GM12891 (cell line): Measurements from ENCODE around the gene FAM174A. TPM values are rescaled to one million over a fixed set of nuclear protein-coding genes. Genes with fewer than 3 reads are reported as not detected.

Experiments
- DNase-seq: peaks from one replicate; pipeline ENCODE4 v3.0.0; 2011; ENCODE audit warnings: low spot score; ENCODE audit not compliant: insufficient read length
- FAIRE-seq: peaks from 2 replicates; lab custom pipeline; 2011; peaks lifted over from hg19 to GRCh38; lab: Jason Lieb, UNC
- PAX5 ChIP-seq: IDR thresholded peaks from 2 replicates; pipeline ENCODE4 v1.6.1; 2011; ENCODE audit warnings: low read length, moderate library complexity, mild to moderate bottlenecking; ENCODE audit not compliant: insufficient read depth, severe bottlenecking
- POLR2A ChIP-seq: IDR thresholded peaks from 2 replicates; pipeline ENCODE4 v1.6.1; 2011; ENCODE audit warnings: low read depth, low read length, control low read depth
- POLR2AphosphoS5 ChIP-seq: IDR thresholded peaks from 2 replicates; pipeline ENCODE4 v1.6.1; 2011; ENCODE audit warnings: low read depth, low read length, control low read depth
- POU2F2 ChIP-seq: IDR thresholded peaks from 2 replicates; pipeline ENCODE4 v1.6.1; 2011; ENCODE audit warnings: low read depth, mild to moderate bottlenecking, control low read depth, low read length, moderate library complexity
- SPI1 ChIP-seq: IDR thresholded peaks from 2 replicates; pipeline ENCODE4 v1.6.1; 2011; ENCODE audit warnings: low read depth, low read length, control low read depth
- TAF1 ChIP-seq: IDR thresholded peaks from 2 replicates; pipeline ENCODE4 v1.6.1; 2011; ENCODE audit warnings: low read depth, low read length, control low read depth
- polyA plus RNA-seq: library from polyadenylated mRNA; unstranded; fragments of >200 nt; gene quantifications from one replicate; pipeline ENCODE4 v1.2.1, GENCODE V29; 2012; ENCODE audit warnings: low read depth, missing spikeins, inconsistent platforms; ENCODE audit not compliant: missing spikeins

Gene FAM174A
- 5.7 TPM for polyA plus RNA-seq

DNA sequence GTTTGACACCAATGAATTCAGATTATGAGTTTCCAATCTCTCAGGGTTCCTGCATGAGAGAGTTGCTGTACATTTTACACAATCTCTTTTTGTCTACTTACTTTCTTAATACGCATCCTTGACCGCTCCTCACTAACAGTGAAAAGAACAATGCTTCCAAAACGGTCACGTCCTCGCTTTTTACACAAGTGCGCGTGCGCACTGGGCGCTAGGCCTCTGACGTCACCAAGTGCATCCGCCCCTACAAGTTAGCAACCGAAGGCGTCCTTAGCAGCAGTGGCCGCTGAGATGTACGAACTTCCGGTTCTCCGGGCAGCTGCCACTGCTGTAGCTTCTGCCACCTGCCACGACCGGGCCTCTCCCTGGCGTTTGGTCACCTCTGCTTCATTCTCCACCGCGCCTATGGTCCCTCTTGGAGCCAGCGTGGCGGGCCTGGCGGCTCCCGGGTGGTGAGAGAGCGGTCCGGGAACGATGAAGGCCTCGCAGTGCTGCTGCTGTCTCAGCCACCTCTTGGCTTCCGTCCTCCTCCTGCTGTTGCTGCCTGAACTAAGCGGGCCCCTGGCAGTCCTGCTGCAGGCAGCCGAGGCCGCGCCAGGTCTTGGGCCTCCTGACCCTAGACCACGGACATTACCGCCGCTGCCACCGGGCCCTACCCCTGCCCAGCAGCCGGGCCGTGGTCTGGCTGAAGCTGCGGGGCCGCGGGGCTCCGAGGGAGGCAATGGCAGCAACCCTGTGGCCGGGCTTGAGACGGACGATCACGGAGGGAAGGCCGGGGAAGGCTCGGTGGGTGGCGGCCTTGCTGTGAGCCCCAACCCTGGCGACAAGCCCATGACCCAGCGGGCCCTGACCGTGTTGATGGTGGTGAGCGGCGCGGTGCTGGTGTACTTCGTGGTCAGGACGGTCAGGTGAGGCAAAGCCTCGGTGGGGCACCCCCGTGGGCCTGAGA lies at the start of gene FAM174A:
Gene FAM174A, plus strand, starts transcription at position 315 of the 946 bp plus-strand sequence. Its CDS starts 157 bp downstream, at position 472.
- FAIRE-seq (peak; percentile 99), DNase-seq (peak; percentile 54)
- peak; percentile 73 for TF ChIP-seq POLR2AphosphoS5
- no peak for TF ChIP-seq POU2F2
- no peak for TF ChIP-seq PAX5
- peak; percentile 60 for TF ChIP-seq POLR2A
- no peak; the same call in 1 of the 2 replicates for TF ChIP-seq TAF1

DNA sequence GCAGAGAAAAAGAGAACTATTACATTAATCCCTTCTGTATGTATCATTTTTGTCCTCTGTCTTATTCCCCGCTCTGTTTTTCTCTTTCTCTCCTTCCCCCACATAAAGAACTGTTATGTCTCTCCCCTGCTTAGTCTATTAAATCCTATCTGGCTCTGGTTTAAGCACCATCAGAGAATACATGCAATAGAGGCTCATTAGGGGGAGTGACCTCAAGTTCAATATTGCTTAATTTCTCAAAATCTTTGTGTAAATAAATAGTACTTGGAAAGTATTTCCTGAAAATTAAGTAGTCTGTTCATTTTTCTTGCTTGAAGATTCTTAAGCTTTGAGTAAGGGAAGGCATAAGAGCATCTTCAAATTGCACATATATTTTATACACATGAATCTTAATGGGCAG lies 41.2 kb upstream of the FAM174A start:
- FAIRE-seq (no peak), DNase-seq (no peak)
- TF ChIP-seq POLR2AphosphoS5 (no peak), POLR2A (no peak), SPI1 (no peak), TAF1 (no peak)

DNA sequence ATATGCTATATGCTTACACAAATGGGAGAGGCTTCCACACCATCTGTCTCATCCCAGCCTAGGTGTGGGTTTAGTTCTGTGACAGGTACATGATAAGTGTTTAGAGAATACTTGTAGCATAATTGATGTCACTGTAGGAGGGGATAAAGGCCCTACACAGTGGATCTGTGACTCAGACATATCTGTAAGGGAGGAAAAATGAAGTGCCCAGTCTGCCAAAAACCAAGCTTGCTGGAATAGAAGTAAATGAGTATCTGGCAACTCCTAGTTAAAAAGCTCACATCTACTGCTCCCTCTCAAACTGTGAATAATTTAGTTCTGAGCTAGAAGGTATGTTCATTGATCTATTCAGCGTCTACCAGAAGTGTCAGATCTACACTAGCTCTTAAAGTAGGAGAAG lies 38.9 kb upstream of the FAM174A start:
- DNase-seq (no peak), FAIRE-seq (peak; percentile 38)

DNA sequence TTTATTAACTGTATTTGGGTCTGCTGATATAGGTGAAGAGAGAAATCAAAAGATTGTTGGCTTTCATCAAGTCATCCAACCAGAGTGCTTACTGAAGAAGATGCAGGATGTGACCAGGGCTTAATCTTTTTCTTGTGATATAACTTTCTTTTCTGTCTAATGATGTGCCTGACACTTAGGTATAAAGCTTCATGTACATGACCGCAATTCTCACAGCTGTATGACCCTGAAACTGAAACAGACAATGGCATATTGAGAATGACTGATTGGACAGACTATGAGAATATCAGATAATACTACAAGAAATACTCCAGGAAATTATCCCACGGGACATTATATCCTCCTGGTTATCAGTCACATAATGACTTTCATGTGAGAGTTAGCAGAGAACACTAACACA lies 32.5 kb upstream of the FAM174A start:
- TF ChIP-seq POLR2AphosphoS5 (no peak), SPI1 (no peak), POU2F2 (no peak), TAF1 (no peak), POLR2A (no peak), PAX5 (no peak)
- no peak for FAIRE-seq
- DNase-seq: no peak

More for the DNA sequence above, 38.9 kb upstream of the FAM174A start:
- no peak for TF ChIP-seq PAX5
- no peak for TF ChIP-seq POLR2AphosphoS5

DNA sequence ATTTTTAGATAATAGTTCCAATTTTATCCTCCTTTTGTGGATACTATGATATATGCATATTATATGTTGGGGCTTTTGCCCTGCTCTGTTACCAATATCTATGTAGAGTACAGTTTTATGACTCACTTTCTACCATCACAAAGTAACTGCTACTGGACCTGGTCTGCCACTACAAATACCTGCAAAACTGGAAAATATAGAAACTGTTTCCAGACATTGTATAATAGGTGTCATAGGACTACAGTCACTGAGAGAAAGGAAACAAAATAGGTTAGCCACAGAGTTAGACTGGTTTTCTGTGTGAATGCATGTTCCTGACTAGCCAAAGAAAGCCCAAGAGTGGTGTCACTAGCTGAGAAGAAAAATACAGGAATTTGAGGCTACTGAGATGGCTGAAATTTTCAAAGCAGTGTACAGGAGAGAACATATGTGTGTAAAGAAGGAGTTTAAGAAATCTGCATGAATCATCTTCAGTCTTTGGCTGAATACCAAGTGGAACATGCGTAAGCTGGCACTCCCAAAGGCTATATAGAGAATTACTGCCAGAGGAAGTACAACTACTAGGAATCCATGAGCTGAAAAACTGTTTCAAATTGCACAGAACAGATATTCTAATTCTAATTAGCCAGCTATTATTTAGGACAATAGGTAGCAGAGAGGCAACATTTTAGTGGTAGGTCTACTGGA lies 29.0 kb upstream of the FAM174A start:
- TF ChIP-seq POLR2A (no peak), PAX5 (no peak), POLR2AphosphoS5 (no peak), POU2F2 (no peak), TAF1 (no peak), SPI1 (no peak)
- DNase-seq (no peak), FAIRE-seq (no peak)

DNA sequence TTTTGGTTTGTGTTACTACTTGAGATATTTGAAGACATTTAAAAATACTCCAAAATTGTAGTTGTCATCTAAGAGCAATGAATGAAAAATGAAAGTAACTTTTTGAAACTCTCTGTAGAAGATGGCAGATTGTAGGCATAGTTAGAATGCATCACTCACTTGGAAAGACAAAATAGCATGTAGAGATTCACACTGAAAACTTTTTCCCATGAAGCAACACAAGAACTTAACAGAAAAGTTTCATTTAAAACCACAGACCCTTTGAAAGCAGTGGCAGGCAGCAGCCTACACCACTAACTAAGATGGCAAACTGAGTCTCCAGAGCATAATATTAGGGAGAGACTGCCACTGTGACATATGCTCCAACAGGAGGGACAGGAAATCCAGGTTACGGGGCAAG lies 18.9 kb upstream of the FAM174A start:
- FAIRE-seq (no peak), DNase-seq (no peak)
- TF ChIP-seq SPI1 (no peak), PAX5 (no peak), POLR2A (no peak), POU2F2 (no peak)

DNA sequence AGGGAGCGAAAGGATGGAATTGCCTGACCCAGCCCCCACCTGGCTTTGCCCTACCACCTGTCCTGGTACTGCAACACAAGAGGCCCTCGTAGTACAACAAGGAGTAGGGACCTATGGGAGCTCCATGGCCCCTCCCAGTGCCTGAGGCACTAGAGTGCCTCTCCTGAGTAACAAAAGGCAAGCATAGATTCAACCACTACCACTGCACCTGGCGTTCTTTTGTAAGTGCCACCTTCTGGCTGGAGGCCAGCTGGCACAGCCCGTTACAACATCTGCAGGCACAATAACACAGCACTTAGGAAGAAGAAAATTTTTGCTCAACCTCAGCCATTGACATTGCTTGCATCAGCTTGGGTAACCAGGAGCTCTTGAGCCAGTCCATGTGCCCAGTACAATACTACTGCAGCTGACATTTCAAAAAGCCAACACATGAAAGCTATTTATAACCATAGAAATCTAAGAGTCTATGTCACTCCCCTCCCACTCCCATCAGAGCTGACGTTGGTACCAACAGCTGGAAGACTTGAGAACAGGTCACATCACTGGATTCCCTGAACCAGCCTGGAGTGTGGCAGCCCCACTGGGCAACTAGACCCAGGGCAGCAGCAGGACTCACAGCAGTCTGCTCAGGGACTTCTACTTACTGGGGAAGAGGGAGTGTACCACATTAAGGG lies 17.7 kb upstream of the FAM174A start:
- TF ChIP-seq POU2F2 (no peak), POLR2A (no peak), TAF1 (no peak), POLR2AphosphoS5 (no peak), SPI1 (no peak), PAX5 (no peak)

DNA sequence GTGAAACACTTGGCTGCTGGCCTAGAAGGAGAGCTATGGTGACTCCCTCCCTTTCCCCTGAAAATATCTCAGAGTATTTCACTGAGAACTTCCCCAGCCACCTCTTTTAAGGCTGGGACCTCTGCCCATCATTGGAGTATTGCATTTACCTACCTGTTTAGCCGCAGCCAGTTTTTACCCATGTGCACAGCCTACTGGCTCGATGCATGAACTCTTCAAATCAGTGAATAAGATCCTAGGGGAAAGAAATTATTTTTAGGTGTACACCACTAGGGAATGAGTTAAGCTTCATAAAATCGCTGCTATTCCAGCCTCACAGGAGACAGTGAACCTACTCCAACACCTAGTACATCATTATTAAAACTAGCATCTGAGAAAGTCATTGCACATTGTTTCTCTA lies 16.8 kb upstream of the FAM174A start:
- TF ChIP-seq POLR2A: no peak
- no peak for TF ChIP-seq TAF1
- no peak for TF ChIP-seq SPI1
- TF ChIP-seq PAX5: no peak
- TF ChIP-seq POLR2AphosphoS5: no peak
- TF ChIP-seq POU2F2: no peak
- no peak for DNase-seq
- FAIRE-seq: no peak

More for the DNA sequence above, 17.7 kb upstream of the FAM174A start:
- peak; percentile 33 for FAIRE-seq
- no peak for DNase-seq

DNA sequence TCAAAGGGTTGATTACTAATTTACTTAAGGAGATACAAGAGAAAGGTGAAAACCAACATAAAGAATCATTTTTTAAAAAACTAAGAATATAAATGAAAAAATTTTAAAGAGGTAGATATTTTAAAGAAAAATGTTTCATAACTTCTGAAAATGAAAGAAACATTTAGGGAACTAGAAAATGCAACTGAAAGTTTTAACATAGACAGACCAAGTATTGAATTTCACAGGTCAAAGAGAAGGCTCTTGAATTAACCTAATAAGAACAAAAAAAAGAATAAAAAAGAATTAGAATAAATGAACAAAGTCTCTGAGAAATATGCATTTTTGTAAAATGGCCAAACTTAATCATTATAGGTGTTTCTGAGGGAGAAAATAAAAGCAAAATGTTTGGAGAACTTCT lies 16.1 kb upstream of the FAM174A start:
- no peak for FAIRE-seq
- TF ChIP-seq PAX5 (no peak), SPI1 (no peak), POLR2A (no peak), POLR2AphosphoS5 (no peak), POU2F2 (no peak), TAF1 (no peak)
- DNase-seq: no peak
